DND-41 (cell line): ENCODE data around the gene LSM4.

ENCODE experiments used
- ATAC-seq: fragments of 200-7000 bp; cut with Tn5 transposase; 3 replicates; pipeline ENCODE4 v1.9.1; 2021; ENCODE audit warnings: low read depth; ENCODE audit not compliant: insufficient read depth
- DNase-seq: peaks from one replicate; pipeline ENCODE4 v3.0.0-alpha.2; 2020
- H2AFZ ChIP-seq: 2 replicates; pipeline ENCODE4 v1.6.0; 2012; ENCODE audit warnings: low read depth, low read length
- H3K27ac ChIP-seq: 2 replicates; pipeline ENCODE4 v1.5.1; 2012; ENCODE audit warnings: low read length, inconsistent platforms
- H3K27me3 ChIP-seq: fragments of 200-600 bp; sonication (generic); 2 replicates; pipeline ENCODE4 v1.6.0; 2012; ENCODE audit warnings: low read length, mild to moderate bottlenecking, inconsistent platforms; ENCODE audit not compliant: insufficient read depth, poor library complexity
- H3K36me3 ChIP-seq: 2 replicates; pipeline ENCODE4 v1.5.1; 2012; ENCODE audit warnings: low read length, inconsistent platforms; ENCODE audit not compliant: insufficient read depth
- H3K4me1 ChIP-seq: 2 replicates; pipeline ENCODE4 v1.5.1; 2012; ENCODE audit warnings: mild to moderate bottlenecking, low read length; ENCODE audit not compliant: insufficient read depth
- H3K4me2 ChIP-seq: 2 replicates; pipeline ENCODE4 v1.6.0; 2012; ENCODE audit warnings: mild to moderate bottlenecking, moderate library complexity, low read length, inconsistent platforms; ENCODE audit not compliant: insufficient read depth
- H3K4me3 ChIP-seq, 2 experiments: fragments of 200-600 bp in 1 of 2; shearing (Covaris generic) in 1 of 2; 2 replicates each; pipeline ENCODE4 v1.5.1; 2012 to 2016; ENCODE audit warnings: inconsistent platforms in 2 of 2, low read length in 2 of 2, mild to moderate bottlenecking in 2 of 2, low read depth in 1 of 2, moderate library complexity in 1 of 2
- H3K79me2 ChIP-seq: 2 replicates; pipeline ENCODE4 v1.6.0; 2012; ENCODE audit warnings: low read length, inconsistent platforms; ENCODE audit not compliant: insufficient read depth
- H3K9ac ChIP-seq: 2 replicates; pipeline ENCODE4 v1.6.0; 2012; ENCODE audit warnings: low read depth, mild to moderate bottlenecking, inconsistent platforms, low read length, moderate library complexity
- H3K9me3 ChIP-seq: 2 replicates; pipeline ENCODE4 v1.5.1; 2012; ENCODE audit warnings: low read length, moderate library complexity, mild to moderate bottlenecking, inconsistent platforms; ENCODE audit not compliant: insufficient read depth, severe bottlenecking
- H4K20me1 ChIP-seq: 2 replicates; pipeline ENCODE4 v1.6.0; 2012; ENCODE audit warnings: low read length; ENCODE audit not compliant: insufficient read depth
- EZH2 ChIP-seq: IDR thresholded peaks from 3 replicates; pipeline ENCODE4 v1.6.1; 2012; ENCODE audit warnings: borderline replicate concordance, low read depth, mild to moderate bottlenecking, moderate library complexity, low read length, inconsistent platforms; ENCODE audit not compliant: severe bottlenecking
- TF ChIP-seq, protein P1 (sequence below): IDR thresholded peaks from 2 replicates; pipeline ENCODE4 v1.5.1; 2012; ENCODE audit warnings: borderline replicate concordance, low read length, moderate library complexity, mild to moderate bottlenecking; ENCODE audit not compliant: poor library complexity, severe bottlenecking; ENCODE audit errors: extremely low read depth

Gene LSM4

DNA sequence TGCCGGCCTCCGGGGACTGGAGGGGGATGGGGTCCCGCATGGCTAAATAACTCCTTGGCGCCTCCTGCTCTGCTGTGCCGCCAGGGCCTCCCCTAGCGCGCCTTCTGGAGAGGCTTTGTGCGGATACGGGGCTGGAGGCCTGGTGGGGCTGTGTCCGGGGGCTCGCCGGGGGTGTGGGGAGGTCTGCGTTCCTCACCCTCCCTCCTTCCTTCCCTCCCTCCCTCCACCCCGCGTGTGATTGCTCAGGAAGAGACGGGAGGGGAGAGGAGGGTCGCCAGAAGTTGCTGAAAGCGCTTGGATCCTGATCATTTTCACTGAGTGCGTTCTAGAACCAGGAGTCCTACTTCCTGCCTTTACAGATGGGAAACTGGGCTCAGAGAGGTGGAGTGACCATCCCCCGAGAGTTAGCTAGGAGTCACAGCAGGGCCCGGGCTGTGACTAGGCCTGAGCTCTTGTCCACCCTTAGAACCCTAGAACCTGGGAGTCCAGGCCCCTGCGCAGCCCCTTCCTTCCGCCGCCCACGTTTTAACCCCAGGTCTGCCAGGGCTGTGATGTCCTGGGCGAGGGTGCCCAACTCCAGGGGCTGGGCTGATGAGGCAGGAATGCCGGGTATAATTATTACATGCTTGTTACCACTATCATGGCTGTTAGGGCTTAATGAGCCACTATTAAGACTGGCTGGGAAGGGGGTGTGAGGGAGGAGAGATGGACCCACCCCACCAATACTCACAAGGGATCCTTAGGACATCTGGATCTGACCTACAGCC is 40.7 kb downstream of the LSM4 start:
- ATAC-seq: peak; percentile 47
- Histone ChIP-seq H3K79me2 (peaks cover 37% of the 10 kb centered on the region), H3K9me3 (no peaks in the 10 kb centered on the region), H3K27ac (peak overlapping the region; percentile 89), H3K27me3 (no peaks in the 10 kb centered on the region), H3K9ac (peak overlapping the region; percentile 75), H4K20me1 (peaks cover 19% of the 10 kb centered on the region), H3K36me3 (peaks cover 20% of the 10 kb centered on the region), H3K4me3 (peak overlapping the region; percentile 0 to 51; a peak in 3 of 4 replicates), H3K4me1 (peaks cover 29% of the 10 kb centered on the region), H3K4me2 (peak overlapping the region; percentile 62), H2AFZ (peak overlapping the region; percentile 72)
- DNase-seq: no peak
- TF ChIP-seq, protein P1, sequence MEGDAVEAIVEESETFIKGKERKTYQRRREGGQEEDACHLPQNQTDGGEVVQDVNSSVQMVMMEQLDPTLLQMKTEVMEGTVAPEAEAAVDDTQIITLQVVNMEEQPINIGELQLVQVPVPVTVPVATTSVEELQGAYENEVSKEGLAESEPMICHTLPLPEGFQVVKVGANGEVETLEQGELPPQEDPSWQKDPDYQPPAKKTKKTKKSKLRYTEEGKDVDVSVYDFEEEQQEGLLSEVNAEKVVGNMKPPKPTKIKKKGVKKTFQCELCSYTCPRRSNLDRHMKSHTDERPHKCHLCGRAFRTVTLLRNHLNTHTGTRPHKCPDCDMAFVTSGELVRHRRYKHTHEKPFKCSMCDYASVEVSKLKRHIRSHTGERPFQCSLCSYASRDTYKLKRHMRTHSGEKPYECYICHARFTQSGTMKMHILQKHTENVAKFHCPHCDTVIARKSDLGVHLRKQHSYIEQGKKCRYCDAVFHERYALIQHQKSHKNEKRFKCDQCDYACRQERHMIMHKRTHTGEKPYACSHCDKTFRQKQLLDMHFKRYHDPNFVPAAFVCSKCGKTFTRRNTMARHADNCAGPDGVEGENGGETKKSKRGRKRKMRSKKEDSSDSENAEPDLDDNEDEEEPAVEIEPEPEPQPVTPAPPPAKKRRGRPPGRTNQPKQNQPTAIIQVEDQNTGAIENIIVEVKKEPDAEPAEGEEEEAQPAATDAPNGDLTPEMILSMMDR: peak; percentile 41
- TF ChIP-seq EZH2: no peak

DNA sequence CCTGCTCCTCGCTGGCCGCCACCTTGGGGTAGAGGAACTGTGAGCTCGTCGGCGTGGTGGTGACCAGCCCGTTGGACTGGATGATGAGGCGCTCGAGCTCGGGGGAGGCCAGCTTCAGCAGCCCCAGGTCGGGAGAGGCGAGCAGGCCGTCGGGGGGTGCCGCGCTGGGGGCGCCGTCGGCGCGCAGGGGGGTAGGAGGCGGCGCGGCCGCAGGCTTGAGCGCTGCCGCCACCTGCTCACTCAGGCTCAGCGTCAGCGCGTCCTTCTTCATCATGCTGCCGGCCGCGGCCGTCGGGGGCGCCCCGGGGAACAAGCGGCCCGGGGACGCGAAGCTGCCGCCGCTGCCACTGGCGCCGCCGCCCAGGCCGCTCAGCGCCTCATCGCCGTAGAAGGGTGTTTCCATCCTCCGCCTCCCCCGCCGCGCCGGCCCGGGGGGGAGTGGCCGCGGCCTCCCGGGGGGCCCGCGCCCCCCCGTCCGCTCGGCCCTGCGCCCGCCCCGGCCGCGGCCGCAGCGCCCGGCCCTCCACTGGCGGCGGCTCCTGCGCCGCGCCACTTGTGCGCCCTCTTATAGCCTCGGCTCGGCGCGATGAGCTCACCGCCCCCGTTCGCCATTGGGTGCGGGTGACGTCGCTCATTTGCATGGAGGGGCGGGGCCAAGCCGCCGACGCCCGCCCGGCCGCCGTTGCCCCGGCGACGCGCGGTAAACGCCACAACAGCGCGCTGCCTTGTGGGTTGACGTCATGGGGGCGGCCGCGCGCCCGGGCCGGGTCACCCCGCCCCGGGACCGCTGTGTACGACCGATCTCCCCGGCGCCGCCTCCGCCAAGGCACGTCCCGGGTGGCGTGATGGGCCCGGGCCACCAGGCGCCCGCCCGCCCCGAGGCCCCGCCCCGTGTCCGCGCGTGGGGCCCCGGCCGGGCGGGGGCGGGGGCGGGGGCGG is 41.5 kb downstream of the LSM4 start, which contains the start of gene JUND:
Gene JUND, minus strand, starts transcription at position 541 of the 939 bp plus-strand sequence. Its CDS starts 138 bp downstream, at position 403.
- TF ChIP-seq EZH2: no peak
- TF ChIP-seq, protein P1: no peak
- Histone ChIP-seq H3K4me1 (peaks cover 29% of the 10 kb centered on the region), H4K20me1 (peaks cover 19% of the 10 kb centered on the region), H3K79me2 (peaks cover 40% of the 10 kb centered on the region), H3K36me3 (peaks cover 20% of the 10 kb centered on the region), H3K4me2 (peak within 1 kb of the TSS; percentile 81), H2AFZ (peak within 1 kb of the TSS; percentile 72), H3K27me3 (no peaks in the 10 kb centered on the region), H3K27ac (peak within 1 kb of the TSS; percentile 98), H3K9me3 (no peaks in the 10 kb centered on the region), H3K4me3 (peak within 1 kb of the TSS; percentile 78 to 82), H3K9ac (peak within 1 kb of the TSS; percentile 99)
- ATAC-seq (peak; percentile 64), DNase-seq (peak; percentile 97)

DNA sequence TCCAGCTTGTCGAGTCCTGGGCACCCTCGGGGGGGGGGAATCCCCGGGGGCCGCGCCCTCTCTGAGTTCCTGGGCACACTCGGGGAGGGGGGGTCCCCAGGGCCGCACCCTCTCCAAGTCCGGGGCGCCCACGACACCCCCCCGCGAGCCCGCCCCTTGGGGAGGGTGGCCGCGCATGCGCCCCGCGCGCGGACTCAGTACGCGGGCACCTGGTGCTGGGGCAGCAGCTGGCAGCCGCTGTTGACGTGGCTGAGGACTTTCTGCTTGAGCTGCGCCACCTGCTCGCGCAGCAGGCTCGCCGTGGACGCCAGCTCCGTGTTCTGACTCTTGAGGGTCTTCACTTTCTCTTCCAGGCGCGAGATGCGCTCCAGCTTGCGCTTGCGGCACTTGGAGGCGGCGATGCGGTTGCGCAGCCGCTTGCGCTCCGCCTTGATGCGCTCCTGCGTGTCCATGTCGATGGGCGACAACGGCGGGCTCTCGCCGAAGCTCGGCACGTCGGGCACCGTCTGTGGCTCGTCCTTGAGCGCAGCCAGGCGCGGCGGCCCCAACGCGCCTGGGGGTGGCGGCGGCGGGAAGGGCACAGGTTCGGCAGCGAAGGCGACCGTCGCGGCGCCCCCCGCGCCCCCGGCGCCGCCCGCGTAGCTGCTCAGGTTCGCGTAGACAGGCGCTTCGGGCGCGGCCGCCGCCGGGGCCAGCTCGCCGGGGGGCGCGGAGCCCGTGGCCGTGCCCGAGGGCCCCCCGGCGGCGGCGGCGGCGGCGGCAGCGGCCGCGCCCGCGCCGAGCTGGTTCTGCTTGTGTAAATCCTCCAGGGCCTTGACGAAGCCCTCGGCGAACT is 42.4 kb downstream of the LSM4 start:
- peaks cover 20% of the 10 kb centered on the region for H3K36me3 ChIP-seq
- peaks cover 40% of the 10 kb centered on the region for H3K79me2 ChIP-seq
- H3K4me1 ChIP-seq: peaks cover 29% of the 10 kb centered on the region
- H3K4me3 ChIP-seq: peak overlapping the region; percentile 78 to 82
- TF ChIP-seq, protein P1: peak; percentile 18
- no peak for TF ChIP-seq EZH2
- peak overlapping the region; percentile 99 for H3K9ac ChIP-seq
- no peaks in the 10 kb centered on the region for H3K27me3 ChIP-seq
- H3K4me2 ChIP-seq: peak overlapping the region; percentile 81
- H4K20me1 ChIP-seq: peaks cover 25% of the 10 kb centered on the region
- H3K27ac ChIP-seq: peak overlapping the region; percentile 98
- ATAC-seq (peak; percentile 50), DNase-seq (peak; percentile 89)
- H2AFZ ChIP-seq: peak overlapping the region; percentile 53; the same call in 1 of the 2 replicates
- H3K9me3 ChIP-seq: no peaks in the 10 kb centered on the region
